ENCODE results near the gene PCDHGB7. TPM values are rescaled to one million over a fixed set of nuclear protein-coding genes. Genes with fewer than 3 reads are reported as not detected.

Gene PCDHGB7
- total RNA-seq, 1 experiment from 2014 or later = 10.5 TPM

- CTCF ChIA-PET = interaction anchor here (0.6 to 2.5 kb wide), 11 partner anchors 9 to 1121 kb away, joined by 3 to 15 read pairs (median 4); partner anchors contain the start of genes PCDHGA10, PCDHGA12, PCDHGB7 and PCDHGC3
- peaks cover 19% of the 10 kb centered on the region for H3K9me3 Mint-ChIP-seq
- no peak for DNase-seq (ENCODE audit: low spot score)
- no peaks in the 10 kb centered on the region for H3K27me3 Mint-ChIP-seq (ENCODE audit: low read depth)
- ATAC-seq = peak; percentile 76
- H3K36me3 Mint-ChIP-seq = peaks cover 15% of the 10 kb centered on the region; the same call in 1 of the 2 replicates
- POLR2A ChIA-PET = no interaction called here
- TF ChIP-seq ZNF423 (CRISPR knock-in tag; IDR thresholded peaks at IDR 0.05) (no peak), NR2C2 (CRISPR knock-in tag; IDR thresholded peaks at IDR 0.05) (no peak), NFE2L1 (CRISPR knock-in tag; IDR thresholded peaks at IDR 0.05) (no peak), HMGA2 (CRISPR knock-in tag; IDR thresholded peaks at IDR 0.05) (no peak), AR (CRISPR knock-in tag; IDR thresholded peaks at IDR 0.05) (no peak)
- H3K4me3 Mint-ChIP-seq = no peak overlapping the region
- no peak overlapping the region; the same call in 1 of the 2 replicates for H3K27ac Mint-ChIP-seq
- peaks cover 10% of the 10 kb centered on the region for H3K4me1 Mint-ChIP-seq
Measured at GRCh38 chr5:141439411-141440141, 22.1 kb downstream of the PCDHGB7 start.

GRCh38 chr5:141440341-141440740 lies 22.9 kb downstream of the PCDHGB7 start:
- no peak for ATAC-seq
- peaks cover 10% of the 10 kb centered on the region for H3K4me1 Mint-ChIP-seq
- no peaks in the 10 kb centered on the region for H3K27me3 Mint-ChIP-seq (ENCODE audit: low read depth)
- CTCF ChIA-PET = interaction anchor here (1.2 to 2.5 kb wide), 5 partner anchors 10 to 84 kb away, joined by 3 to 15 read pairs (median 7); partner anchors contain the start of genes PCDHGA12 and PCDHGC3
- DNase-seq (ENCODE audit: low spot score) = no peak
- H3K4me3 Mint-ChIP-seq = no peak overlapping the region
- peaks cover 15% of the 10 kb centered on the region; the same call in 1 of the 2 replicates for H3K36me3 Mint-ChIP-seq
- peaks cover 12% of the 10 kb centered on the region for H3K9me3 Mint-ChIP-seq
- no peak overlapping the region for H3K27ac Mint-ChIP-seq
- POLR2A ChIA-PET = no interaction called here
- no peak for TF ChIP-seq ZNF423 (CRISPR knock-in tag; IDR thresholded peaks at IDR 0.05)
- no peak for TF ChIP-seq FOXP4 (CRISPR knock-in tag; IDR thresholded peaks at IDR 0.05)
- no peak for TF ChIP-seq ZNF232 (CRISPR knock-in tag; IDR thresholded peaks at IDR 0.05)
- no peak for TF ChIP-seq PRRX2 (CRISPR knock-in tag; IDR thresholded peaks at IDR 0.05)
- TF ChIP-seq HMGA2 (CRISPR knock-in tag; IDR thresholded peaks at IDR 0.05) = no peak
- no peak for TF ChIP-seq OVOL2 (CRISPR knock-in tag; IDR thresholded peaks at IDR 0.05; ENCODE audit: borderline replicate concordance)
- TF ChIP-seq NR3C1 (CRISPR knock-in tag; conservative IDR thresholded peaks at IDR 0.05; ENCODE audit: low read depth) = no peak
- TF ChIP-seq ZNF671 (CRISPR knock-in tag; IDR thresholded peaks at IDR 0.05) = no peak

GRCh38 chr5:141441571-141442170 lies 24.2 kb downstream of the PCDHGB7 start:
- H3K9me3 Mint-ChIP-seq = peaks cover 9% of the 10 kb centered on the region; the same call in 1 of the 2 replicates
- no peak for ATAC-seq
- TF ChIP-seq E2F1 (CRISPR knock-in tag; IDR thresholded peaks at IDR 0.05) (no peak), ZNF532 (CRISPR knock-in tag; IDR thresholded peaks at IDR 0.05; ENCODE audit: borderline replicate concordance) (no peak), ZBTB21 (CRISPR knock-in tag; IDR thresholded peaks at IDR 0.05; ENCODE audit: borderline replicate concordance) (no peak), GRHL2 (CRISPR knock-in tag; IDR thresholded peaks at IDR 0.05; ENCODE audit: insufficient replicate concordance, severe bottlenecking) (no peak), NR2C2 (CRISPR knock-in tag; IDR thresholded peaks at IDR 0.05) (no peak), MXD4 (CRISPR knock-in tag; IDR thresholded peaks at IDR 0.05; ENCODE audit: borderline replicate concordance) (no peak), NFATC4 (CRISPR knock-in tag; IDR thresholded peaks at IDR 0.05) (no peak), ELF4 (CRISPR knock-in tag; IDR thresholded peaks at IDR 0.05; ENCODE audit: low read depth) (no peak)

More at GRCh38 chr5:141441571-141442170, 24.2 kb downstream of the PCDHGB7 start:
- POLR2A ChIA-PET = no interaction called here
- CTCF ChIA-PET = interaction anchor here (1.2 to 3.0 kb wide), 4 partner anchors 11 to 219 kb away, joined by 3 to 13 read pairs (median 4); partner anchors contain the start of genes PCDHB14 and PCDHGA12
- peaks cover 15% of the 10 kb centered on the region; the same call in 1 of the 2 replicates for H3K36me3 Mint-ChIP-seq
- H3K27ac Mint-ChIP-seq = no peak overlapping the region
- no peaks in the 10 kb centered on the region for H3K27me3 Mint-ChIP-seq (ENCODE audit: low read depth)
- H3K4me3 Mint-ChIP-seq = no peak overlapping the region
- DNase-seq (ENCODE audit: low spot score) = no peak
- peaks cover 10% of the 10 kb centered on the region for H3K4me1 Mint-ChIP-seq

Measured in WTC11 (cell line).